NCI-H1930 (cell line): ENCODE data around the gene DYNLT2.

Source experiments
- DNase-seq, 2 experiments: peaks; one replicate each; lab custom pipeline; 2025; lab: John Stamatoyannopoulos, UW

DYNLT2 gene, protein sequence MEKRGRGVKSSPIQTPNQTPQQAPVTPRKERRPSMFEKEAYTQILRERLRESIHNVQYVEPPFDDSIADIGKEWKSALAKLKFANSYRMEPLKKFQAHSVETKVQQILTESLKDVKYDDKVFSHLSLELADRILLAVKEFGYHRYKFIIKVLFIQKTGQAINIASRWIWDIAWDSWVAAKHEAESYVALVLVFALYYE

DNA sequence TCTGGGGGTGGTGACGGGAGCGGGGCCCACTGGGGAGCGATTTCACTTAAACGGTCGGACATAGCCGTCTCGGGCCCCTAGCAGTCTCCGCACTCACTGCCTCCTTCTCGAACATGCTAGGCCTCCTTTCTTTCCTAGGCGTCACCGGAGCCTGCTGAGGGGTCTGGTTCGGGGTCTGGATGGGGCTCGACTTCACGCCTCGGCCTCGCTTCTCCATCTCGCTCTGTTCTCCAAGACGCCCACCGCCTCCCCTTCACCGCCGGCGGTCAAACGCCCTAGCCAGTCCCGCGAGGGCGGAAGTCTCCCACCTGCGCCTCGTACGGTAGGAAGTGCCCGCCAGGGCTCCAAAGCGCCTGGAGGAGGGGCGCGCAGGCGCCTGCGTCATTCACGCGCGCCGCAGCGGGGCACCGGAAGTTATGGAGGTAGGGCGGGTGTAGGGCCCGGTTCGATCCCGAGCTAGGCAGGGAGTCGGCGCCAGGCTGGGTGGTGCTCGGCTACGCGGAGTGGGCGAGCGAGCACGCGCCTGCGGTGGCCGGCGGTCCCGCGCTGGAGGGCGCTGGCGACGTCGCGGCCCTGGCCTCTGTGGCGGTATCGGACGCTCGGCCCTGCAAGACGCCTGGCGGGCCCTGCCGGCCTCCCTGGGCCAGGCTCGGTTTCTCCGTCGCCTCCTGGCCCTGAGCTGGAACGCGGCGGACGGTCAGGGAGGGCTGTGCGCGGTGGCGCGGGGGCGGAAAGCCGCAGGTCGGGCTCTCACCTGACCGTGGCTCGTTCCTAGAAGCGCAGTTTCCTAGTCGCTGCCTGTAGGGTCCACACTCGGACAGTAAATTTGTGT, at the start of gene DYNLT2, which contains the start of gene ERMARD:
DYNLT2 (minus strand) TSS at position 331 of the 832 bp plus-strand sequence; CDS start at position 217, 114 bp downstream.
ERMARD (plus strand) TSS at position 381 of the 832 bp plus-strand sequence; CDS start at position 417, 36 bp downstream.
- peak; percentile 79 to 87 for DNase-seq

- DNase-seq = no peak
Observed at GRCh38 chr6:169800668-169801395, 49.5 kb upstream of the DYNLT2 start.

DNA sequence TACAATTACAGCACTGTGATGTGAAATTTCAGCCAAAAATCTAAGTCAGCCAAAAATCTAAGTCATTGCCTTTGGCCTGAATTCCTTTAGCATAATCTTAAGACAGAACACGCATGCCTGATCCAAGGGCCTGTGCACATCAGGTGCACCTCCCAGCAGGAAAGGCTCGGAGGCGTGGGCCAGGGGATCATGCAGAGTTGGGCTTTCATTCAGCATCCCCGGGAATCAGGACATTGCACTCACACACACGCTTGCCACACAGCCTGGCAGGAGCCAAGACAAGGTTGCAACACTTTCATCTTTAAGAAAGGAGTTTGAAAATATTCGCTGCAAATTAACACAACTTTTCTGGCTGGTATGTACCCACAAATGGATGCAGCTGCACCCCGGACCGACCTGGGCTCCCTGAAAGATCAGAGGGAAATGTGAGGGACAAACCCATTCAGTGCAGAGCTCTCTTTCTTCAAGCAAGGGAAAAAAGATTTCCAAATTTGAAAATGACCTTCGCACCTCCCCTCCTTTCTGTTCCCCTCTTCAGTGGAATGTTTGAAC, 48.8 kb upstream of the DYNLT2 start:
- DNase-seq = no peak

GRCh38 chr6:169799474-169799926, 48.1 kb upstream of the DYNLT2 start:
- DNase-seq = no peak

DNA sequence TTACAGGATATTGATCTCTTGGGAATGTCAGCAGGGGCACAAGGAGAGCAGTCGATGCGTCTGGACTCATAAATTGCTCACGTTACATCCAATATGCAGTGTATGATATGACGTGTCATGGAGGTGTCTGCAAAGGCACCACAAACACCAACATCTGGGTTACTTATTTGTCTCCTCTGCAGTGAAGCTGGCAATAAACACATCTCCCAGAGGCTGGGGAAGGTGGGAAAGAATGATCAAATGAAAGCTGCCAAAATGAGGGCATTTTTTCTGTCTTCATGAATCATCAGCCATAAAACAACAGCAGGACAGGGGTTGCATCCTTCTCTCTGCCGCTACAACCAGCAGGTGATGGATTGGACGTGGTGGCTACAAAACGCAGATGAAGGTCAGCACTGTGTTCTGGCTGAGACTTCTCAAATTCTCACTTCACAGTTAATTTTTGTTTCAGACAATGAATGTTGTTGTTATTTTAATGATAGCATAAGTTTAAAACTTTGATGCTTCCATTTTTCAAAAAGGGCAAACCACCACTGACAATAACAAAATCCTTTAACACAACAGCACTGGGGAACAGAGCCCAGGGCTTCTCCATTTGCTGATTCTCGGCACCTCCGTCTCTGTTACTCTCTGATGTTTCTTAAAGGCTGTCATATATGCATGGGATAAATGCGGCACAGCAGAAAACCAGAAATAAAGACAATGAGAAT, 47.5 kb upstream of the DYNLT2 start:
- no peak for DNase-seq

DNA sequence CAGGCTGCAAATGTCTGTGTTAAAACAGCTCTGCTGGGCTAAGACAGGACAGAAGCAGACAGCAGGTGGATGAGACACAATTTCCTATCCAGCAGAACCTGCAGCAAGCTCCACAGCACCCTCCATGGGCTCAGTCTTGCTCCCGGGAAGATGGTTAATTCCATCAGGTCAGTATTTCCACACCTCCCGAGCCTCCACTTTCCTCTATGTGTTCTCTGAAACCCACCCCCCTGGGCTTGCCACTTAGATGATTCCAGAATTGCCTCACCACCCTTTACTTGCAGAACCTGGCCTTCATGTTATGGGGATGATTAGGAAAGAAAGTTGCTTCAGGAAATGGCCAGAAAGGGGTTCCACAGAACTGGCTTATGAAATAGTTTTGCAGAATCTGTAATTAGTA, 43.8 kb upstream of the DYNLT2 start:
- no peak for DNase-seq

DNA sequence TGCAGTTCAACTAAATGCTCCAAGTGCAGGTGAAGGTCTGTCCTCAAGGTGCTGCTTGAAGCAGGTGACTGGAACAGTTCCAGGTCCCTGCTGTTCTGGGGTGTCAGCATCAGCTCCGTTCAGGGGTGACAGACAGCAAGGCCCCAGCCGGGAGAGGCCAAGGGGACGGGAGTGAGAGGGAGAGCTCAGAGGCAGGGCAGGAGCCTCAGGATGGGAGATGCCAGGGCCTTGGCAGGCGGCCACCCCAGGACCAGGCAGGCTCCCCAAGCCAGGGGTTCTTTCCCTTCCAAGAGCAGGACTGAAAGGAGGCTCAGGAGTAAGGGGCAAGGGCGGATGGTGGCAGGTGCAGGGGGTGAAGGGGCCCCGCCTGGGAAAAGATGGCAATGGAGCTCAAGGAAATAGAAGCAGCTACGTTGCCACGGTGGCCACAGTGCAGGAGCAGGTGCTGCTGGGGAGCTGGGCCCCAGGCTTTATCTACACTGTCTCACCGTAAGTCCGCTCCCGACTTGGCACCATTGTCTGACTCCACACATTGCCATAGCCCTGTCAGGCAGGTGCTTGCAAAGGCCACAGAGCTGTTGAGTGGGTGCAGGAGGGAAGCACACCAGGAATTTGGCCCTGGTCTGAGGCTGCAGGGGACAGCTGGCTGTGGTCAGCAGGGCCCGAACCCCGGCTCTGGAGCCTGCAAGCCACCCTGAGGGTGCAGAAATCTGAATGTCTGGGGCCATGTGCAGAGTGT, 43.1 kb upstream of the DYNLT2 start:
- DNase-seq = no peak

DNA sequence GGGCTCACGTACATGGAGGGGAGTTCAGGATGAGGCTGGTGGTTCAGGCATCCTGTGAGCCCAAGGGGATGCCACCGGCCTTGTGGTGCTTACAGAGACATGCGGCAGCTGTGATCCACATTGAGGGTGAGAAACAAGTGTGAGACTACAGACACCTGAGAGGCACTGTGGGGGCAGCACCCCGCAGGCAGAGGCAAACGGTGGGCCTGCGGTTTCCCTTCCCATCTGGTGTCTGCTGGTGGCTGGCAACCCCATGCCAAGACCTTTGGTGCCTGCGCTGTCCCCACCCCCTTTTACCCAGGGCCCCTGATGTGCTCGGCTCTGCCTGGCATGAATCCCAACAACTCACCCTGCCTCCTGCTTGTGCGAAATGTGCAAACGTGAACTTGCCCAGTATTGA, 42.0 kb upstream of the DYNLT2 start:
- no peak for DNase-seq

DNA sequence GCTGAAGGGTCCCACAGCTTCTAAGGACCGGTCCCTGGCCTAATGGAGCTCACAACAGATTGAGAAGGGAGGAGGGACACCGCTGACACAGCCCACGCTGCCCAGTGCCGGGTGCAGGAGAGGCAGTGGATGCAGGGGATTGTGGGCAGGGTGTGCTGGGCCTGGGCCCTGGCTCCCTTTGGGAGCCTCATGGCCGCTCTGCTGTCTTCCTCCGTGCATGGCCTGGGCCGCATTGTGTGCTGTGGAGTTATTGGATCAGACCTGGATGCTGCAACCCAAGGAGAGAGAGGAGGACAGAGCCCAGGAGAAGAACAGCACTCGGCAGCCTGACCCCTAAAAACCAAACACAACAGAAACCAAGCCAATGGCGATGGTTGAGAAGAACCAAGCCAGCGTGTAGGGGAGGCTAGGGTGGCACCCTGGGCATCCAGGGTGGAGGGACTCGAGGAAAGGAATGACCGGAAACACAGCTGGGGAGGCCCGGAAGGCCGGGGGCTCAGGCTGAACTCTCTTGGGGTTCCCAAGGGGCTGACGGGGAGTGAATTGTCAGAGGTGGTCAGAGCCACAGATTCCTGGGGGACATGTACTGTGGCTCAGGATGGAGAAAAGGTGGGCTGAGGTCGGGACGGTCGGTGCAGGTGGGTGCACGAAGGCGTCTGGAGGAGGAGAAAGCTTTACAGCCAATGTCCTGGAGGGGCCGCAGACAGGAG, 41.1 kb upstream of the DYNLT2 start:
- no peak for DNase-seq

DNA sequence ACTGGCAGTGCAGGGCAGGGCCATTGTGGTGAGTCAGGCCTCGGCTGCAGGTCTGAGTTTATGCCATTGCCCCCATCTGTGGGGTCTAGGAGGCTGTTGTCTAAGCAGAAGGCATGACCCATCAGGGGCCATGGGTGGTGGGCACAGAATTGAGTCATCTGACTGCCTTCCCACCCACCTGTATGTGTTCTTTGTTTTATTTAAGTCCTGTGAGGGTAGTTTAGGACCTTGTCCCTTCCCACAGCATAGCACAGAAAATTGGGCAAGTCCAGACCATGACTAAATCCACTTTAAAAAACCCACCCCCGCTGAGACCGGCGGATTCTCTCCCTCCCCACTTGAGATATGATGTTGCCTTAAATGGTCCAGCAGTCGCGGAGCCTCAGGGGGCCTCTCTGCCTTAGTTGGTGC, 40.4 kb upstream of the DYNLT2 start:
- no peak for DNase-seq

DNA sequence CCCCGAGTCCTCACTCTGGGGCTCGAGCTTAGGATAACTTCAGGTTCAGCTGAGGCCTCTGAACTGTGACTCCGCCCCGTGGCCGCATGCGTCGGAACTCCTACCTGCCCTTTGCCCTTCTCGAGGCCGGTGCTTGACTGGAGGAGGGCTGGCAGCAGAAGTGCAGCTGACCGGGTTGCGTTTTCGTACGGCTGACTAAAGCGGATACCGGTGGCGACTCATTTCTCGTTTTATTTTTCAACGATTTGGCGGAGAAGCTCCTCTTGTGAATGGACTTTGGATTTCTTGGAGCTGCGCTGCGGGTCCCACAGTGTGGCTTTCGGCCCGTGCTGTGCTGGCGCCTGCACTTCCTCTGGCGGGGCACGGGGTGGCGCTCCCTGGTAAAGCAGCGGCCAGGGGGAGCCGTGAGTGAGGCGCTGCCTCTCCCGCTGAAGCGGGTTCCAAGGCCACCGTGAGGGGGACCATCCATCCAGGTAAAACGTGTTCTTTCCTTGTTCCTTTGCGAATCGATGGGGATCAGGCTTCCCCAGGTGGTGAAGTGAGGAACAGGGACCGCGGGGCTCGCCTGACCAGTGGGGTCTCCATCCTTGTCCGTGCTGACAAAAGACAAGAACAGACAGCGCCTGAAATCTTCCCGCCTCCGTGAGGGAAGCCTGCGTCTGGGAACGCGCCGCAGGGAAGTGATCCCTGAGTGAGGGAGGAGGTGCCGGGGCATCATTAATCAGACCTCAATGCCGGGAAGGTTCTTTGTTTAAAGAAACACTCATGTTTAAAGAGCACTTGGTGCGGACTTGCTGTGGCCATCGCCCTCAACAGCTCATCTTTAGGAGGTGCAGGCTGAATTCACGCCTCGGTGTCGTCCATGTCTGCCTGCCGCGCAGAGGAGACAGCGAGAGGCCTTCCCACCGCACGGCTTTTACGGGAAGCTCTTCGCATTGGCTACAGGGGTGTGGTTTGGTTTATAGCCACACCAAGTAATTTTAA, 38.9 kb upstream of the DYNLT2 start:
- DNase-seq = peak; percentile 36 to 44

DNA sequence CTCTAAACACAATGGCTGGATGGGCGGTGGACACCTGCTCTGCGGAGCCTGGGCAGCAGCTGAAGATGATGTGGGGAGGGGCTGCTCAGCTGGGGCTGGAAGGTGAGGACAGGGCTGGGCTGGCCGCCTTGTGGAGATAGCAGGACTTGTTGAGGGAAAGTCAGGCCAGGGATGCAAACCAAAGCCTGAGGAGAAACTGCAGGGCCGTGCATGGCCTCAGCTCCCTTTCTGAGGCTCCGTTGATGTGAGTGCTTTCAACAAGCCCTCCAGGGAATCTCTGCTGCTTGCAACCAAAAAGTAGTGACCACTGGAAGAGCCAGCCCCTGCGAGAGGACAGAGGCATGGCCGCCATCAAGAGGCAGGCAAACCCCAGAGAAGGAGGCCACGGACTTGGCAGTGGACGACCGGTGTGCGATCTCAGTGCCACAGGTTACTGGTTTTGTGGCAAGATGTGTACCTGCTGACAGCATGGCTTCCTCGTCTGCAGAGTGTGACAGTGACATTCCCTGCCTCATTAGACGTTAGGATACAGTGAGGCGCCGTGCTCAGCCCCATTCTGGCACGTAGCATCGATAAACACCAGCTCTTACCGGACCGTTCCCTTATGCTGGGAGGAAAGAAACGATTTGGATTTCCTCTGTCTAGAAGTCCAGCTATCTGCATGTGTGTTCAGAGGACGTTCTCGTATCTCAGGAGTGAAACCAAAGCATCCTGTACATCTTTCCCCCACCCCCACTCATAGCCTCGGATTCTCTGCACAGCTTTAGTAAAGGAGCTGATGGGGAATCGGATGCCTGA, 38.0 kb upstream of the DYNLT2 start:
- DNase-seq = no peak

DNA sequence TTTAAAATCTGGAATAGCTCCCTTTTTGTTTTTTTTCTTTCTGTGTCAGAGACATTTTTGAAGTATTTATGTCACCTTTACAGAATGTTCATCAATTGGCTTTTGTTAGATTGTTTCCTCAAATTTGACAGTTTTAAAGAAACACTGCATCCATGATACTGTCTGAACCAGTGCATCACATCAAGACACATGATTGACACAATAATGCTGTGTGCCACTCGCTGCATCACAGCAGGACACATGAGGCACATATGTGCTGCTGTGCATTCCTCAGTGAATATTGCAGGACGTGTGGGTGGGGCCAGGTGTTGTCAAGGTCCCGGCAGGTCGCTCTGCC, 37.4 kb upstream of the DYNLT2 start:
- DNase-seq = no peak

DNA sequence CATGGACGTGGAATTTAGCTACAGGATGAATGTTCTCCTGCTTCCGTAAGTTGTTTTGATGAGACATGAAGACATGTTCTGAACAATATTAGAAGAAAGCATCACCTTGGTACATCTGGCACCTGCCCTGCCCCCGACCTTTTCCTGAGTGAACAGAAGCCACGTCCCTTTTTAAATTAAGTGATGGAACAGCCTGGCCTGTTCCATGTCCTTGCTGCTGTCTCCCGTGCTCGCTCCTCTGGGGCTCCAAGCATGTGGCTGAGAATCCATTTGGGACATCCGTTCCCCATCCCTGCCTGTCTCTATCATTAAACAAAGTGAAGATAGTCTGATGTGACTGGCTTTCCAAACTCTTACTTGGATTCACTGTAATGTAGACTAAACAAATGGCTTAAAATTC, 36.4 kb upstream of the DYNLT2 start:
- DNase-seq = no peak

DNA sequence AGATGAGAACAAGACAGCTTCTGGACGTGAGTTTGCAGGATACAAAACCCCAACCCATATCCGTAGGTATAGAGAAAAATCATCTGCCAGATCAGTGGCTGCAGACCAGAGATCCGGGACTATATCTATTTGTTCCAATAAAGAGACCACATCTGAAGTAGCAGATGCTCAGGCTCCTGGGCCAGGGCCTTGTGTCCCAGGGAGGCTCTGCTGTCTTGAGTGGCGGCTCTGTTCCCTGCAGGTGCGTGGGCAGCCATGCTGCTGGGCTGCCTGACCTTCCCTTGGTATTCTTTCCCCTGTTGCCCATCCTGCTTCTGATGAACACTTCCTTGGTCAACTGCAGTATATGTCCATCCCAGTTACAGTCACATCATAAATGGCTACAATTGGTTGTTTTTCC, 35.0 kb upstream of the DYNLT2 start:
- DNase-seq = no peak

DNA sequence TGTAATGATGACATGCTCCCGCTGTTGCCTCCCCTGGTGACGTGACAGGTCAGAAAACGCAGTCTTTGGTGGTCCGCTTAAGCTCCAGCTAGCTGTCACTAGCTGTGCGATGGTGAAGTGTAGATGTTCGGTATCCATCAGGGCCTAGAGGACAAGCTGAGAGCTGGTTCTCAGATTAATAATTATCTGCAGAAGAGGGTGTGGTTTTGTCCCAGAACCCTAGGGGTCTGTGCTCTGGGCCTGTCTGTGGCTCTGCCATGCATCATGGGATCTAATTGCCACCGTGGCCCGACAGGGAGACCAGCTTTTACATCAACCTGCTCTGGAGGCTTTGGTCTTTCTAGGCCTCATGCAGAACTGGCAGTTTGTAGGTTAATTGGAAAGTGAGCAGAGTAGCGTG, 34.2 kb upstream of the DYNLT2 start:
- DNase-seq = no peak

- DNase-seq = no peak
Observed at GRCh38 chr6:169784821-169785340, 33.5 kb upstream of the DYNLT2 start.
